Midbrain (tissue), 1 donor: ENCODE data around the gene GLS.
A peak's percentile ranks its signal among the peaks of the same experiment; 100 is the strongest.
"Not testable (repeated sequence)": the region's sequence is repeated elsewhere in the genome, so short reads cannot be mapped to it uniquely, and the experiment has no call there.

ENCODE experiments used
- DNase-seq: peaks from one replicate; lab custom pipeline; 2025; lab: John Stamatoyannopoulos, UW

GLS gene

GRCh38 chr2:190880378-190881083, at the start of gene GLS:
Gene GLS, plus strand, starts transcription at chr2:190880821. Its CDS starts 264 bp downstream, at chr2:190881085.
- peak; percentile 99 for DNase-seq

DNA sequence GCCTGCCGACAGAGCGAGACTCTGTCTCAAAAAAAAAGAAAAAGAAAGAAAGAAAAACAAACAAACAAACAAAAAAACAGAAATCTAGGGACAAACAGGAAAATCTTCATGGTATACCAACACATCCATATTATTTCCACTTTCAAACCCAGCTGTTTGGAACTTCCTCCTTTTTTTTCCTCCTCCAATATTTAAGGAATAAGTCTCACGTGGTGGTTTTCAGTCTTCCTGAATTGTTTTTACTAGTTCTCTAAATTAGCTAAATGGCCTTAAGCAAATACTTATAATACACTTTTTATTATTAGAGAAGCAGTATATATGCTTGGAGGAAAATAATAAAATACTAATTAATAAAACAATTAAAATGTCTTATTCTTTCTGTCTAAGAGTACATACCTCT, 48.7 kb upstream of the GLS start:
- no peak for DNase-seq

- no peak for DNase-seq
Observed at GRCh38 chr2:190834890-190835208, 45.8 kb upstream of the GLS start.

- no peak for DNase-seq
Observed at GRCh38 chr2:190835303-190835930, 45.2 kb upstream of the GLS start.

DNA sequence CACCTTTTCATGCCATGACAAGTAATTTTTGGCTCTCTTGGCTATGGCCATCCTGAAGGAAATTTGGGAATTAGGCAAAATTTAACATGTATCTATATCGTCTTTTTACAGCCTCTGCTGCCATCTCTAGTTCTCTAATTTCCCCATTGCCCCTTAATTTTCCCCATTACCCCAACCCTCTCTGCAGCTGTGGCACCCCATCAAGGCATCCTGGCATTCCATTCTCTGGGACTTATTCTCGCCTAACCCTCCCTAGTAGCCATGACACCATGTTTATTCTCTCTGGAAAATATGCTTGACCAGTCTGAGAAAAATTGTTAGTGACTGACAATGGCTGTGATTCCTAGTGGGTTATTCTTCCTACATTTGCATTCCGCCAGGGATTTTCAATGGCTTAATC, 43.9 kb upstream of the GLS start:
- no peak for DNase-seq

- no peak for DNase-seq
Observed at GRCh38 chr2:190837420-190837819, 43.2 kb upstream of the GLS start.

- no peak for DNase-seq
Observed at GRCh38 chr2:190837952-190838361, 42.7 kb upstream of the GLS start.

GRCh38 chr2:190838492-190838910, 42.1 kb upstream of the GLS start:
- no peak for DNase-seq

GRCh38 chr2:190840569-190841172, 40.0 kb upstream of the GLS start:
- no peak for DNase-seq

DNA sequence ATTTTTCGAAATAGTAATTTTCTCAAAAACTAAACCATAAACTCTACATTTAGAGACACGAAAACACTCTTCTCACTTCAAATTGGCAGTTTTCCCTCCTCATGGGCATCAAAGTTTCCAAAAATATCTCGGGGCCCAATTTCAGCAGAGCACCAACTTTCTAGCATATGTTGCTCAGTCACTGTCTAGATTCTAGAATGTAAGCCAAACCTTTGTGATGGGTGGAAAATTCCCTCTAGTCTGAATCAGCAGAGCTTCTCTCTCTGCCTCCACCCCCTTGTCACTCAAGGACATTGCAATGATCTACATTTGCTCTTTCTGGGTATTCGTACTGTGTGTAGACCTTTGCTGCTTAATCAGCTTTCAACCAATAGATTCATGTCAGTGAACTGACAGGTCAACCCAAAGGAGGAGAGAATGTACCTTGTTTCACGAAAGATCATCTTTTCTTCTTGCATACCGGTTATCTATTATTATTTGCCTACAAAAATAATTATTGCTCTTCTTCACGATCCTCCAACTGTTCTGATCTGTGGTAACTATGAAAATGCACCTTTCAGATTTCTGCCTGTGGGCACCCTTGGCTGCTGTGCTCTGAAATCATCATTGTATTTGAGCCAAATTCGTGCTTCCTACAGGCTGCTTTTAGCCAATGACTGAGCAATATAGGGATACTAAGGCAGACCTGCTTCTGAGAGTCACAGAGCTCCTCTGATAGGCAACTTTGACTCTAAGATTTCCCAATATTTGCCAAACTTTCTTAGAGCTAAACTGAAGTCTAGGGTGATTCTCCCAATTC, 38.7 kb upstream of the GLS start:
- DNase-seq: no peak

- DNase-seq: no peak
Observed at GRCh38 chr2:190842606-190843104, 38.0 kb upstream of the GLS start.

DNA sequence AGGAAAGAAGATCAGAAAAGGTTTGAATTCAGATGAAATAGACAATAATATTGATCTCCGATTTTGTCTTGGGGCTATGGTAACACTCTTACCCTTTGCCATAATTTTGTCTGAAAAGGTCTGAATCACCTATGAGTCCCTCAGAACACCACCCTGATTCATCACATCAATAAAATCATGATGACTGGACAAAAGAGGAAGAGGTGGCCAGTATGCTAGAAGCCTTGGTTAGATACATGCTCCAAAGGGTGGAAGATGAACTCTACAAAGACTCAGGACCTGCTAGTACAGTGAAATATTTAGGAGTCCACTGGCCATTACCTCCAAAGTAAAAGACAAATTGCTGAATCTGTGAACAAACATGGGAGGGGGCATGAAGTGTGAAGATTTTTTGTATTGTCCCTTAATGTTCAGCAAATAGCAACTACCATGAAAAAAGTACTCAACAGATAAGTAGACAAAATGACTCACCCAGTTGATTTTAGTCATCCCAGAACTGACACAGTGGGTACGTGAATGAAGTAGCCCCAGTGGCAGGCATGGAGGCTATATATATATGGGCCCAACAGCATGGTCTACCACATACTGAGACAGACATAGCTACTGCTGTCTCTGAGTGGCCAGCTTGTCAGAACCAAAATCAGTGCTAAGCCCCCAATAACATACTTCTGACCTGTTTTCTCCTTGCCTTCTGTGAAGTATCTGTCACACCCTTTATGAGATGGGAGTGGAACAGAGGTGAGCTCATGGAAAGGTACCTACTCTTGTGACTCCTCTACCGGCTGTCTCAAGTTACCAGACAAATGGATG, 36.5 kb upstream of the GLS start:
- no peak for DNase-seq

- DNase-seq: no peak
Observed at GRCh38 chr2:190844700-190845401, 35.8 kb upstream of the GLS start.

- no peak for DNase-seq
Observed at GRCh38 chr2:190846746-190847145, 33.9 kb upstream of the GLS start.

DNA sequence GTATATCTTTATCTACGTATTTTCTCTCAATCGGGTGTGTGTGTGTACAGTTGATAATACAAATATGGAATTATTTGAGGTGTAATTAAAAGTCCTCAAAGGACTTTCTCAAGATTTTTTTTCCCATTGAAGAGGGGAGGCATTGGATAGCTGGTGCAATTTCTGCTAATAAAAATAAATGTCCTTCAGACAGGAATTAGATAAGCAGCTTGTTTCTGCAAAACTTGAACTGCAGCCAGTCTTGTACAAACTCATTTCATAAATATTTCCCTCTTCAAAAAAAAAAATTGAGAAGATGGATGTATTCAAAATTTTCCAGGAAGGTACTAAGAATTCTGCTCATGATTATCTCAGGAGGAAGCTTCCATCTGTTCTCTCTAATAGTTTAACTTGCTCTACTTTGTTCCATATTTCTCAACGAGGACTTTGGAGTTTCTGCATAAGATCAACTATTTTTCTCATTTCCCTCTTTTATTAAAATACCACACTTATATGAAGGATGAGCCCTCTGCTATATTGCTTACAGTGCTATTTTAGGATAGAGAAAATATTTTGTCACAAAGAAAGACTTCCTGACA, 33.0 kb upstream of the GLS start:
- no peak for DNase-seq

- DNase-seq: no peak
Observed at GRCh38 chr2:190849774-190850173, 30.8 kb upstream of the GLS start.

DNA sequence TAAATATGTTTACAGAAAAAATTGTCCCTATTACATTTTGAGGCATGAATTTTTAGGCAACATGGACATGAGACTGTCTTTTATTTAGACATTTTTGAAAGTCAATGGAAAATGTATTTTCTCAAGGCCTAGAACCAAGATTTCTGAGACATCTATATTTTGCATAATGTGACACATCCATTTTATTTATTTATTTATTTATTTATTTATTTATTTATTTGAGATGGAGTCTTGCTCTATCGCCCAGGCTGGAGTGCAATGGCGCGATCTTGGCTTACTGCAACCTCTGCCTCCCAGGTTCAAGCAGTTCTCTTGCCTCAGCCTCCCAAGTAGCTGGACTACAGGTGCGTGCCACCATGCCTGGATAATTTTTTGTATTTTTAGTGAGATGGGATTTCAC, 27.6 kb upstream of the GLS start:
- DNase-seq: not testable (repeated sequence)

GRCh38 chr2:190853531-190854383, 26.9 kb upstream of the GLS start:
- no peak for DNase-seq

DNA sequence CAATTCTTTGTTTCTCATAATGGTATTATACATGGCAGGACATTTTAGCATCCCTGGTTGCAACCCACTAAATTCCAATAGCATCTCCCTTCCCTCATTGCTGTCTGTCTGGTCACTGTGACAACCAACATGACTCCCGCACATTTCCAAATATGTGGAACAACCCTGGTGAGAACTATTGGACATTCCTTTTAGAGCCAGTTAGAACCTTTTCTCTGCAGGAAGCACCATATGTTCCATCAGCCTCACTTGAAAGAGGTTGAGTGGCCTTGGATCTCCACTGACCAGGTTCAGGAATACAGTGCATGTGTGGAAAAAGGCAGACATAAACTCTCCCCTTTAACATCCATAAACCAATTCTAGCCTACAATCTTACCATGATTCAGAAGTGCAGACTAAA, 25.9 kb upstream of the GLS start:
- DNase-seq: no peak

GRCh38 chr2:190855245-190855644, 25.4 kb upstream of the GLS start:
- no peak for DNase-seq
